Thymus (tissue), 11 donors: ENCODE results near the gene SNX21. TPM values are rescaled to one million over a fixed set of nuclear protein-coding genes. Genes with fewer than 3 reads are reported as not detected.

Experiments used
- DNase-seq, 9 donors: peaks; one replicate each; pipeline ENCODE4 v3.0.0-alpha.2; 2013; ENCODE audit warnings: low spot score in 9 of 9, low read depth in 6 of 9, missing footprints in 1 of 9
- H3K27ac ChIP-seq, 2 donors: one replicate each; pipeline ENCODE4 v1.5.1; 2013; ENCODE audit warnings: control low read depth in 1 of 2, low read depth in 1 of 2, low read length in 1 of 2, mild to moderate bottlenecking in 1 of 2, moderate library complexity in 1 of 2
- H3K27me3 ChIP-seq, 2 donors: one replicate each; pipeline ENCODE4 v1.5.1; 2013; ENCODE audit warnings: low read length in 1 of 2; ENCODE audit not compliant: control insufficient read depth in 2 of 2, insufficient read depth in 1 of 2
- H3K36me3 ChIP-seq, 2 donors: one replicate each; pipeline ENCODE4 v1.5.1; 2013; ENCODE audit warnings: low read length in 1 of 2, mild to moderate bottlenecking in 1 of 2, moderate library complexity in 1 of 2; ENCODE audit not compliant: control insufficient read depth in 2 of 2, insufficient read depth in 2 of 2
- H3K4me1 ChIP-seq, 2 donors: one replicate each; pipeline ENCODE4 v1.5.1; 2013; ENCODE audit warnings: low read length in 2 of 2; ENCODE audit not compliant: control insufficient read depth in 2 of 2, insufficient read depth in 2 of 2
- H3K4me3 ChIP-seq, 2 donors: one replicate each; pipeline ENCODE4 v1.5.1; 2013; ENCODE audit warnings: low read length in 2 of 2, control low read depth in 1 of 2, mild to moderate bottlenecking in 1 of 2
- H3K9me3 ChIP-seq, 2 donors: one replicate each; pipeline ENCODE4 v1.5.1; 2013; ENCODE audit warnings: low read length in 1 of 2, mild to moderate bottlenecking in 1 of 2; ENCODE audit not compliant: control insufficient read depth in 2 of 2, insufficient read depth in 1 of 2
- WGBS: extraction: QIAGEN DNeasy Blood & Tissue Kit; methylation state at CpG from one replicate; pipeline ENCODE4 v1.1.7; 2013; 5-methylcytosine and 5-hydroxymethylcytosine counted together
- polyA plus RNA-seq: library from polyadenylated mRNA; stranded (reverse); fragments of 200-250 nt; gene quantifications from one replicate; pipeline ENCODE4 v1.2.3, GENCODE V29; 2013
- total RNA-seq: library from RNA; stranded (reverse); fragments of 120-200 nt; gene quantifications from one replicate; pipeline ENCODE4 v1.2.4, GENCODE V29; 2013
- donor health status: healthy.

Gene SNX21
- total and polyA plus RNA-seq, 2 donors: 3.0 to 8.4 TPM

DNA sequence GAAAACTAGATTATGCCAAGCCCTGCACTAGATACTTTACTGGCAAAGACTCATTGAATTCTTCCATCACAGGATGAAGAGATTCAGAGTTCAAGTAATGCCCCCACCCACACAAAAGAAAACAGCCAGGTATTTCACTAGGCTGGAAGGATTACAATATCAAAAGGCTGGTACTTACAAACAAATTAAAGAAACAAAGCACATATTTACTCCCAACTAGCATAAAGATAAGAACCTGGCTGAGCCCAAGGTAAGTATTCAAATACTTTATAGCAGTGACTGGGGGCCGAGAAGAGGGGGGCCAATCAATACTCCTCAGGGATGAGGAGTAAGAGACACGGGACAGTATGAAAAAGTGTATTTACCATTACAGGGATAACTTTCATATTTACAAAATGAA is 19.9 kb downstream of the SNX21 start:
- peaks cover 14 to 22% of the 10 kb centered on the region in 2 donors for H3K36me3 ChIP-seq
- no peaks in the 10 kb centered on the region for H3K27me3 ChIP-seq
- 98% methylated on average over 2 of the region's 2 CpGs for WGBS
- H3K4me3 ChIP-seq: no peak overlapping the region
- no peak overlapping the region for H3K27ac ChIP-seq
- DNase-seq: no peak
- H3K9me3 ChIP-seq: no peaks in the 10 kb centered on the region
- H3K4me1 ChIP-seq: peaks cover 16 to 22% of the 10 kb centered on the region in 2 donors

- WGBS: under 1% methylated on average over 36 of the region's 36 CpGs
- Histone ChIP-seq H3K9me3 (no peaks in the 10 kb centered on the region), H3K27me3 (no peaks in the 10 kb centered on the region), H3K4me3 (peak within 1 kb of the TSS; percentile 93 to 97), H3K36me3 (peaks cover 5 to 6% of the 10 kb centered on the region in 2 donors), H3K27ac (peak within 1 kb of the TSS; percentile 88 to 95), H3K4me1 (peaks cover 21 to 23% of the 10 kb centered on the region in 2 donors)
- DNase-seq: peak; percentile 99 to 100 (median 100)
Measured at GRCh38 chr20:45857114-45857881, 23.7 kb downstream of the SNX21 start, which contains the start of the genes ACOT8 and ZSWIM3. Gene ACOT8 (minus strand): TSS chr20:45857392. CDS start chr20:45857315, 77 bp downstream. Gene ZSWIM3 (plus strand): TSS chr20:45857614. CDS start chr20:45857826, 212 bp downstream.

GRCh38 chr20:45857882-45858216 is 24.2 kb downstream of the SNX21 start:
- Histone ChIP-seq H3K27me3 (no peaks in the 10 kb centered on the region), H3K27ac (peak overlapping the region; percentile 88 to 95), H3K9me3 (no peaks in the 10 kb centered on the region), H3K4me3 (peak overlapping the region; percentile 93 to 97), H3K36me3 (peaks cover 4 to 5% of the 10 kb centered on the region in 2 donors), H3K4me1 (peaks cover 21 to 23% of the 10 kb centered on the region in 2 donors)
- 13% methylated on average over 13 of the region's 13 CpGs for WGBS
- DNase-seq: no peak

DNA sequence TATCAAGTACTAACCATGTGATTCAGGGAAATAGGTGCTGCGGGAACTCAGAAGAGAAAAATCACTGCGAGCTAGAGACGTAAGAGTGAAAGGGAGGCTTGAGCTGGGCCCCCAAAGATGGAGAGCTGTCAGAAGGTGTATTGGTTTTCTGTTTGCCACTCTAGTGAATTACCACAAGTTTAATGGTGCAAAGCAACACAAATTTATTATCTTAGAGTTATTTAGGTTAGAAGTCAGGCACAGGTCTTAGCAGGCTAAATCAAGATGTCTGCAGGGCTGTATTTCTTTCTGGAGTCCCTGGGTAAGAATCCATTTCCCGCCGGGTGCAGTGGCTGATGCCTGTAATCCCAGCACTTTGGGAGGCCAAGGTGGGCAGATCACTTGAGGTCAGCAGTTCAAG is 26.3 kb downstream of the SNX21 start:
- Histone ChIP-seq H3K36me3 (peaks cover under 1 to 2% of the 10 kb centered on the region in 2 donors), H3K27ac (no peak overlapping the region), H3K4me1 (peaks cover 19 to 21% of the 10 kb centered on the region in 2 donors), H3K9me3 (no peaks in the 10 kb centered on the region), H3K4me3 (no peak overlapping the region), H3K27me3 (no peaks in the 10 kb centered on the region)
- WGBS: 98% methylated on average over 5 of the region's 5 CpGs
- DNase-seq: no peak

- no peaks in the 10 kb centered on the region for H3K9me3 ChIP-seq
- H3K4me1 ChIP-seq: peaks cover 18 to 20% of the 10 kb centered on the region in 2 donors
- no peaks in the 10 kb centered on the region for H3K27me3 ChIP-seq
- 90% methylated on average over 7 of the region's 7 CpGs for WGBS
- H3K27ac ChIP-seq: no peak overlapping the region
- H3K36me3 ChIP-seq: no peaks in the 10 kb centered on the region
- no peak overlapping the region for H3K4me3 ChIP-seq
- DNase-seq: no peak
Measured at GRCh38 chr20:45860560-45861220, 27.1 kb downstream of the SNX21 start.

- H3K4me3 ChIP-seq: no peak overlapping the region
- H3K27me3 ChIP-seq: no peaks in the 10 kb centered on the region
- no peak overlapping the region for H3K27ac ChIP-seq
- H3K36me3 ChIP-seq: no peaks in the 10 kb centered on the region
- DNase-seq: no peak
- H3K4me1 ChIP-seq: peaks cover 10 to 13% of the 10 kb centered on the region in 2 donors
- 97% methylated on average over 7 of the region's 7 CpGs for WGBS
- H3K9me3 ChIP-seq: no peaks in the 10 kb centered on the region
Measured at GRCh38 chr20:45861221-45862075, 27.8 kb downstream of the SNX21 start.

DNA sequence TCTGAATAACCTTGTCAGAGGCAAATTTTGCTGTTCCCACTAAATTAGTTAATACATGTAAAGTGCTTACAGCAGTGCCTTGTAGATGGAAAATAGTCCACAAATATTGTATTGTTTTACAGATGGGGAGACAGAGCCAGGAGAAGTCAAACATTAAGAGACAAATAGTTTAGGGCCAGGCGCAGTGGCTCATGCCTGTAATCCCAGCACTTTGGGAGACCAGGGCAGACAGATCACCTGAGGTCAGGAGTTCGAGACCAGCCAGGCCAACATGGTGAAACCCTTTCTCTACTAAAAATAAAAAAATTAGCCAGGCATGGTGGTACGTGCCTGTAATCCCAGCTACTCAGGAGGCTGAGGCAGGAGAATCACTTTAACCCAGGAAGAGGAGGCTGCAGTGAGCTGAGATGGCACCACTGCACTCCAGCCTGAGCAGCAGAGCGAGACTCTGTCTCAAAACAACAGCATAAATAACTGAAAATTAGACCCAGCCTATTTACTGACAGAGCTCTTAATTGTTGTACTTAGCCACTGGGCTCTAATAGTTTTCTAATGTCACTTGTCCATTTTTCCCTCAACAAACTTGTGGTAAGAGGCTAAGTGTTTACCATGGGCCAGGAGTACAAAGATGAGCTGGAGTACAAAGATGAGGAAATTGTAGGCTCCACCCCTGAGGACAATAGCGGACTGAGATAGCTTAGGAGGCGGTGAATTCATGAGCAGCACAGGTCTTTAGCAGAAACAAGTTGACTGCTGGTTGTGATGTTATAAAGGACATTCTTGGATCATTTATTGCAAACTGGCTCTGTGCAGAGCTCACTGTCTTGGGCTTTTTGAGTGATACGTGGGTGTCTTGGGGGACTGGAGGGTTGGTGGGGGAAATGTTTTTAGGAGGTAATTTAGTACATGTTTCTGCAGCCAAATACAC is 30.2 kb downstream of the SNX21 start:
- WGBS: 98% methylated on average over 7 of the region's 7 CpGs
- H3K27me3 ChIP-seq: no peaks in the 10 kb centered on the region
- no peak overlapping the region for H3K27ac ChIP-seq
- no peak overlapping the region for H3K4me3 ChIP-seq
- no peaks in the 10 kb centered on the region for H3K36me3 ChIP-seq
- H3K4me1 ChIP-seq: peaks cover 0 to 2% of the 10 kb centered on the region in 2 donors
- DNase-seq: no peak
- no peaks in the 10 kb centered on the region for H3K9me3 ChIP-seq

DNA sequence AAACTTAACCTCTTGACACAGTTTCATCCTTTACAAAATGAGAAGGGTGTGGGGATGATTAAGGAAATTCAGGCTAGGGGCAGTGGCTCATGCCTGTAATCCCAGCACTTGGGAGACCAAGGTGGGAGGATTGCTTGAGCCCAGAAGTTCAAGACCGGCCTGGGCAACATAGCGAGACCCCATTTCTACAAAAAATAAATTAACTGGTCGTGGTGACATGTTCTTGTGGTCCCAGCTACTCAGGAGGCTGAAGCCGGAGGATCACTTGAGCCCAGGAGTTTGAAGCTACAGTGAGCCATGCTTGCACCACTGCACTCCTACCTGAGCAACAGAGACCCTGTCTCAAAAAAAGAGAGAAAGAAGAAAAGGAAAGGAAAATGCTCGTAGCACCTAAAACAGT is 32.9 kb downstream of the SNX21 start:
- H3K9me3 ChIP-seq: no peaks in the 10 kb centered on the region
- H3K27ac ChIP-seq: no peak overlapping the region
- H3K4me3 ChIP-seq: no peak overlapping the region
- WGBS: over 99% methylated on average over 5 of the region's 5 CpGs
- H3K36me3 ChIP-seq: no peaks in the 10 kb centered on the region
- no peaks in the 10 kb centered on the region for H3K27me3 ChIP-seq
- no peaks in the 10 kb centered on the region for H3K4me1 ChIP-seq
- DNase-seq: no peak
